Measurements from ENCODE around the gene RABL6.
"Not testable (repeated sequence)": the region's sequence is repeated elsewhere in the genome, so short reads cannot be mapped to it uniquely, and the experiment has no call there.

RABL6 gene

DNA sequence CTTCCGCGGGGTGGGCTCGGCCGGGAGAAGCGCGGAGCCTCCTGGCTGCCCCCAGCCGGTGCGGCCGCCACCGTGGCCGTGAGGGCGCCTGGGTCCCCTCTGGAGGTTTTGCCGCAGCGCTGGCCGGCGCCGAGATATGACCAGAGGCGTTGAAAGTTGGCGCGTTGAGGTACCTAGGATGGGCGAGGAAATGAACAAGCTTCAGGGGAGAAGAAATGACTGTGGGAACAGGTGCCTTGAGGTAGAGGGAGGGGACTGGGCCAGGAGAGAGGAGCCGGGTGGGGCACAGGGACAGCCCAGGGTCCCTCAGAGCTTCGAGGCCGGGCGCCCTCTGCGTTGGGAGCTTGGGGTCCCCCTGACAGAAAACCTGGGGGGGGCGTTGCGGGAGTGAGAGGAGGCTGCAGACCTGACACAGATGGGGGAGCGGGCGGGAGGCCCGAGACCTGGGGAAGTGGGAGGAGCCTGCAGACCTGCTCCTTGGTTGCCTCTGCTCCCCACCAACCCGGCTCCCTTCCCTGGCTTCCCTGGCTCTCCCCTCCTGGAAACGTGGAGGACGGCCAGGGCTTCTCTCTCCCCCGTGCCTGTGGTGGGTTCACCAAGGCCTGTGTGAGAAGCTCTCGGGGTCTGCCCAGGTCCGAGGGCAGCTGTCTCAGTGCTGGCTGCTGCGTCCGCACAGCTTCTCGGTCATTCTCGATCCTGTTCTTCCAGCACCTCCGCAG lies 14.2 kb downstream of the RABL6 start:
- DNase-seq: no peak

DNA sequence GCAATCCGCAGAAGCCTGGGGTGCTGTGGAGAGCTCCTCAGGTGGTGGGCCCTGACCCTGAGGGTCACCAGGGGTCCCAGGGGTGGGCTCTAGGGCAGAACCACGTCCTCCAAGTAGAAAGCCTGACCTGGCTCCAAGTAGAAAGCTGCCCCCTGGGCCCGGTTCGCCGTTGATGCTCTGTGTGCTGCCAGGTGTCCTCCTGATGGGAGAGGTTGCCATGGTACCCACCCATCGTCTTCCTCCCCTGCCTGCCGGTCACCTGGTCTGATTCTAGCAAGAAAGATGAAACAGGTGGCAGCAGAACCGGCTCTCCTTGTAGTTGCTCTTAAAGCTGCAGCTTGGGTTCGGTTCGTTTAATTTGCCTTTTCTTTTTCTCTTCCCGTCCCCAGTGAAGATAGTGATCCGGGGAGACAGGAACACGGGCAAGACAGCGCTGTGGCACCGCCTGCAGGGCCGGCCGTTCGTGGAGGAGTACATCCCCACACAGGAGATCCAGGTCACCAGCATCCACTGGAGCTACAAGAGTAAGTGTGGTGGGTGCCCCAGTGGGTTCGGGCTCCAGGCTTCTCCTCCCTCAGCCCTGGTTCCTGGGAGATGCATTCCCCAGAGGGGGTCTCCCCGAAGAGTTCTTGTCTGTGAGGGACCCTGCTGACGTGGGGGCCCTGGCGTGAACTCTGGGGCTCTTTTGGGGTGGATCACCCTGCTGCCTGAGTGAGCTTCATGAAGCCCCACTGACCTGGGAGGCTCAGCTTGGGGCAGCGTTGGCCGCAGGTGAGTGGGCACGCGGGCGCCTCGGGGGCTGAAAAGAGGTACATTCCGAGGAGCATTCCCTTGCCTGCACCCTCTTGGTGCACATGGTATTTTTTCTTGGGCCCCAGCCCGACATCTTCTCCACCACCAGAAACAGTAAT lies 15.6 kb downstream of the RABL6 start:
- DNase-seq: no peak

DNA sequence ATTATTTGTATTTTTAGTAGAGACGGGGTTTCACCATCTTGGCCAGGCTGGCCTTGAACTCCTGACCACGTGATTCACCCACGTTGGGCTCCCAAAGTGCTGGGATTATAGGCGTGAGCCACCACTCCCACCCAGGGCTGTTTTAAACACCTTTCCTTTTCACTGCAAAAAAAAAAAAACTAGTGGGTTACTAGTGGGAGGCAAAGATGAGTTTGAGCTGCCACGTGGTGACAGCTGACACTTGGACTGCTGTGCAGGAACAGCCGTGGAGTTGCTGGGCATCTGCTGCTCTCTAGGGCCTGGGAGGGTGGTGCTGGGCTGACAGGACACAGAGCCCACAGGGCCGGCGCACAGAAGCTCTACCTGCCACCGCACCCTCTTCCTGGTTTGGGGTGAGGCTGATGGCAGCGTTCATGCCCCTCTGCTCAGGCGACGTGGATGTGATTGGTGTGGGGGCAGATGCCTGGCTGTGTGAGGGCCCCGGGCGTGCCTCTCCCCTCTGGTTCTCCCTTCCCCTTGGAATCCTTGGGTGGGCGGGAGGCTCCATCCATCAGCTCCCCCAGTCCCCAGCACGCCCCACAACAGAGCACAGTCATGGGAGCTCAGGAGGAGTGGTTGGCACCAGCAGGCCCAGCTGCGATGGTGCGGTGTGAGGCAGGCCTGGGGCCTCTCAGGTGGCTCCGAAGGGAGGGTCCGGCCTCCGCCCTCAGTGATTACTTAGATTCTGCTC lies 16.9 kb downstream of the RABL6 start:
- no peak for DNase-seq

DNA sequence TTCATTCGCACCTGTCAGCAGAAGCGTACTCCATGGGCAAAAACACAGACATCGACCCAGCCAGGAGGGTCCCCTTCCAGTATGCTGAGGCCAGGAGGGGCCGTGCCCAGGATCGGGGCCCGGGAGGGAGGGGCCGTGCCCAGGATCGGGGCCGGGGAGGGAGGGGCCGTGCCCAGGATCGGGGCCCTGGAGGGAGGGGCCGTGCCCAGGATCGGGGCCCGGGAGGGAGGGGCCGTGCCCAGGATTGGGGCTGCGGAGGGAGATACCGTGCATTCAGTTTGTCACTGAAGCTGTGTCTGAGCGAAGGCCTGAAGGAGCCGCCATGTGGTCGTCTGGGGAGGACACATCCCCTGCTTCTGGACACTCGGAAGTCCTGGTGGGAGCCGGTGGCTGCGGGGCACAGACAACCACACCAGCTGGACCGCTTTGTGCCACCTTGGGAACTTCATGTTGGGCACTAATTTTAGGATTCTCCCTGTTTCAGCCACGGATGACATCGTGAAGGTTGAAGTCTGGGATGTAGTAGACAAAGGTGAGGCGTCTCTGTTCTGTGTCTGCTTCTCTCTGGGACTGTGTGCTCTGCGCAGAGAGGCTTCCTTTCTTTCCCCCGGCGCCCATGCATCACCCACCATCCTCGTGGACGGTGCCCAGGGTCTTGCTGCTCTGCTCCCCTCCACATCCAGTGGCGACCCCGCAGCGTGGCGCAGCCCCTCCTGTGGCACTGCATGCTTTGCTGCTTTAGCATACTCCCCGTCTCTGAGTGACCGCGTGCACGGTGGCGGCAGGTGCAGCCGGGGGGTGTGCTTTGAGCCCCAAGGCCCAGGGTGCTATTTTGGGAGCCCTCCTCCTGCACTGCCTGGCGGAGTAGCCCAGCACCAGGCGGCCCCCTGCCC lies 17.8 kb downstream of the RABL6 start:
- DNase-seq: no peak

DNA sequence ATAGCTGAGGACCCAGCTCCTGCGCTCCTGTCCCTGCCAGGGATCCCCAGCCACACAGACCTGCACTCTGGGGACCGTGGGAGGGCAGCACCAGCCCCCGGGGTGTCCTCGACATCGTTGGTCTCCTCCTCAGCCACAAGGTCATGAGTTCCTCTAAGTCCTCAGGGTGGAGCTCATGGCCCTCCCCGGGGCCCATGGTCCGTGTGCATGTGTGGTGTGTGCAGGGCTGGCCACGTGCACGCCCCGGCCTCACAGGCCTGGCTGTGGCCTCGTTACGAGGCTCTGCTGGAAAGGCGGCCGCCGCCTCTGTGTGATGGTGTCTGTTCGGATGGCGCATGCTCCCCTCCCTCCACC lies 18.4 kb downstream of the RABL6 start:
- DNase-seq: no peak

DNA sequence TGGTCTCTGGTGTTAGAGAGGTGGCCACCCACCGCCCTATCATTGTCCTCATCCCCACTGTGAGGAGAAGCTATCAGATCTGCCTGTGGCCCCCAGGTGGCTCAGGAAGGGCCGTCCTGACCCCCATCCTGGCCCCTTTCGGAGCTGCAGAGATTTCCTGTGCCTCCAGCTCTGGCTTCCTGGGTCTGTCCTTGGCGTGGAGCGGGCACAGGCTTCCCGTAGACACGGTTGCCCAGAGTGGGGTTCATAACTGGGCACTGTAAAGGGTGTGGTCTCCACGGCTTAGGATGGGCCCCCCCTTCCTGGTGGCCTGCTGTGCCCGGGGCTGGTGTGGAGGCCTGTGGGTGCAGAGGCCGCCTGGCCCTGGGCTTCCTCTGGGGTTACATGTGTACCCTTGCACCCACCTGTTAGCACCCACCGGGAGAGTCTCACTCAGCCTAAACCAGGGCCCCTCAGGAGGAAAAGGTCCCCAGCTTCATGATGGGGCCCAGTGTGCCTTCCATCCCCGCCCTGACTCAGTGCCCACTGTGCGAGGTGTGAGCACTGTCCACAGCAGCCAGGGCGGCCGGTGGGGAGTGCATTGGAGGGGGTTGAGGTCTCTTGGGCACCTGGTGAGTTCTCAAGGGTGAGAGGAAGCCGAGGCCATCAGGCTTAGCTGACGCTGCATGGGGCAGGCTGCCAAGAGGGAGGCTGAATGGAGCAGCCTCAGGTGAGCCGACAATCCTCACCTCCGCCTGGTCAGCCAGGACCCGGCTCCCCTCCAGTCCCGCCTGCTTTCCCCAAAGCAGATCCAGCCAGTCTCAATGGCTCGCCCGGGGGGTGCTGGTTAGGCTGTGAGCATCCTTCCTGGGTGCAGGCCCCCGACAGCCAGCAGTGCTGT lies 19.2 kb downstream of the RABL6 start:
- no peak for DNase-seq

DNA sequence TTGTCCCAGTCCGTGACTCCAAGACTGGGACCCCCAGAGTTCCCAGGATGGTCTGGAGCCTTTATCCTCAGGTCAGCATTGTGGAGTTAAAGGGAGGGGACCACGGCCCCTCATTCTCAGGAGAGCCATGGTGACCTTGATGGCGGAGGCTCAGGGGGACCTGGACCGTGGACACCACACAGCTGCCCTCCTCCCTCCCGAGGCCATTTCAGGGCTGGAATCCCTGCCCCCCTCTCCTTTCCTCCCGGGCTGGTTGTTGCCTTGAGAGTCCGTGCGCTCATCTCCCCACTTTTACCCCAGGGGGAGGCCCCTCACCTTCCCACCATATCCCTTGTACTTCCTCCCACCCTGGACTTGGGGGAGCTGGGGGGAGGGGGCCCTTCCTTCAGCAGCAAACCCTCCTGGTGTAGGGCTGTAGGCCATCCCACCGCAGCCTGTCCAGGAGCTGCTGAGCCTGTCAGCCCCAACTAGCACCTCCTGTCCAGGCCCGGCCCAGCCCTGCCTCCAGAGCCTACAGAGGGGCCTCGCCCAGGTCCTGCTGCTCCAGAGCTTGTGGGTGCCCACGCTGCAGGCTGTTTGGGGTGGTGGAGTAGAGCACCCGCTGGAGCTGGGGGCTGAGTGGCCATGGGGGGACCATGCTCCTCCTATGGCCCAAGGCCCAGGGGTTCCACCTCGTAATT lies 20.2 kb downstream of the RABL6 start:
- DNase-seq: no peak

DNA sequence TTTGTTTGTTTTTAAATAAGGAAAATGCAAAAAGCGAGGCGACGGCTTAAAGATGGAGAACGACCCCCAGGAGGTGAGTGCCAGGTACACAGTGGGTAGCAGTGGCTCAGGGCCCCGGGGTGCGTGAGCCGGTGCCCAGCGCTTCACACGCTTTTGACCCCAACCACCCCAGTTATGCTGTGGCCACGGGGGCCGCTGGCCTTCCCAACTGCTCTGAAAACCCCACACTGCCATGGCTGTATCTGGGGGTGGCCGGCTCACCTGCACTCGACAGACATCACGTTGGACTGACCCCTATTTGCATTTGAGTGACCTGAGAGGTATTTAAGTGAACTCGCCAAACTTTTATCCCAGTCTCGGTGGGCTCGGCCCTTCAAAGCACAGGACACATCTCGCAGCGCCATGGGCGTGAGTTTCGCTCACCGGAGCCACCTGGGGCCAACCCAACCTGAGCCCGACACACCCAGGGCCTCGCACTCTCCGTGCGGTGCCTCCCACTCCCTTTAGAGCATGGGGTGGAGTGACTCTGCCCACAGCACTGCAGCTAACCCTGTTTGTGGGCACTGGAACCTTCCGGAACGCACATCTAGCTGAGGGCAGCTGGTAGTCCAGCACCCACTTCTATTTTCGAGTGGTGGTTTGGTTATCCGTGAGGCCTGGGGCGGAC lies 20.9 kb downstream of the RABL6 start:
- DNase-seq: no peak

DNA sequence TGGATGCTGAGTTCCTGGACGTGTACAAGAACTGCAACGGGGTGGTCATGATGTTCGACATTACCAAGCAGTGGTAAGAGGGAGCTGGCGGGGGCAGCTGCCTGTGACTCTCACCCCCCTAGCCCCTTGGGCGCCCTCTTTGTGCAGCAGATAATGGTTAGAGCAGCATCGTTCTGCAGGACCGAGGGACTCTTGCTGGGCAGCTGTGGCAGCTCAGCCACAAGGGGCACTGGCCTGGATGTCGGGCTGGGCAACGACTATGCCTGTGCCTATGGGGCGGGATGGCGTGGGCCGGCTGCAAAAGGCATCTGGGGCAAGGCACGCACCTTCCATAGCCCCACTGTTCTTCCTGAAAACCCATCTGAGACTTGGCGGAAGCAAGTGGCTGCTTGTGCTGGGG lies 21.7 kb downstream of the RABL6 start:
- no peak for DNase-seq

DNA sequence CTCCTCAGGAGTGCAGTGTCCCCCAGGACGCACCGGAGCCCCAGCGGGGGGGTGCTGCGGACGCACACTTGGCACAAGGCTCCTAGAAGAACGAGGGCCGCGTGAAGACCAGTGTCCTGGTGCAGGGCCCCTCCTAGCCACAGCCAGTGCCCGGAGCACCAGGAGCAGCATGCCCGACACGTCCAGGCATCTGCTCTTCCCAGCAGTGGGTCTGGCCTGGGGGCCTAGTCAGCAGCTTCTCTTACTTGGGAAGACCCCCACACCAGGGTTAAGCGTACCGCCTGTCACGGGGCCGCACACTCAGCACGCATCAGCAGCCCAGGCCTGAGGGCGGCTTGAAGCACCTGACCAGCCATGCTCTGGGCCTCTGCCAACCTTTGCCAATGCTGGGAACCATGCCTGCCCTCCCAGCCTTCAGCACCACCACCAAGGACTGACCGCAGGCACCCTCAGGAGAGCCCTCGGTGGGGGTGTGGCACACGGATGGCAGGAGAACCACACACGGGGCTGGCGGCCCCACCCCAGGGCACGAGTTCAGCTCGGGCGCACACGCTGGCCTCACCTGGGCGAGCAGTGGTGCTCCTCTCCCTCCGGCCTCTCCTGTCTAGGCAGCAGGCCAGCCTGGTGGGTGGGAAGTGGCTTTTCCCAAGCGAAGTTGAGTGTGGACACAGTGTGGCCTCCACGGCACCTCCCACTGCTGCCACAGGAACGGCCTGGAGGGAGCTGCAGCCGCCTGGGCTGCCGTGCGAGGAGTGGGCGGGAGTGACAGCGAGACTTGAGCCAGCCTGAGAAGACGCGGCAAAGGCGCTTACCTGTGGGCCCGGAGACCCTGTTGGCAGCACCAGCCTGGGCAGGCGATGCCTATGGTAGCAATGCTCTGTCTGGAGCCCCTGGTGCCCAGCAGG lies 22.5 kb downstream of the RABL6 start:
- no peak for DNase-seq

DNA sequence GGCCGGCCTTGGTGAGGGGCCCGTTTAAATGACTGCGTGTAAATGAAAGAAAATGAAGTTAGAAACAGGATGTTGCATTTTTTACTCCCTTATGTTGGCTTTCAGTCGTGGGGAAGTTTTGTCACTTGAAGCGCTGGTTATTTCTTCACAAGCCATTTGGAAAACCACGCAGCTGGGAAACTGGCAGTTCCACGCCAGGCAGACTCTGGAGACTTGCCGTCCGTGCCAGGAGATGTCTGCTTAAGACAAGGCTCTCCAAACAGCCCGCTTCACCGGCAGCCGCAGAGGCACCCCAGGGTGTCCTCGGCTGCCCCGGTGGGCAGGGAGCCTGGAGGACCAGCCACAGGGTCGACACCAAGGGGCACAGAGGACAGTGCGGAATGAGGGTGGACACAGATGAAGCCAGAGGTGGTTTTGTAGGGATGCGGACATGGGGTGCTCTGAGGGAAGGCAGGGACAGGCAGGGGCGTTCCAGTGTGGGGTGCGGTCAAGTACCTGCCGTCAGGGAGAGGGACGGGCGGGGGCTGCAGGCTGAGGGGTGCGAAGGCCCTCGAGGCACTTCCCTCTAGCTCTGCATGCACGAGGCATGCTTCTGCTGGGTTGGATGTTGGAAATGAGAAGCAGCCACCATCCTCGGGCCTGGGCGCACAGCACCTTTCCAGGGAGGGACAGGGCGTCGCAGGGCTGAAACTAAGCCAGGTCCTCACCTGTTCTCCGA lies 23.4 kb downstream of the RABL6 start:
- DNase-seq: no peak

DNA sequence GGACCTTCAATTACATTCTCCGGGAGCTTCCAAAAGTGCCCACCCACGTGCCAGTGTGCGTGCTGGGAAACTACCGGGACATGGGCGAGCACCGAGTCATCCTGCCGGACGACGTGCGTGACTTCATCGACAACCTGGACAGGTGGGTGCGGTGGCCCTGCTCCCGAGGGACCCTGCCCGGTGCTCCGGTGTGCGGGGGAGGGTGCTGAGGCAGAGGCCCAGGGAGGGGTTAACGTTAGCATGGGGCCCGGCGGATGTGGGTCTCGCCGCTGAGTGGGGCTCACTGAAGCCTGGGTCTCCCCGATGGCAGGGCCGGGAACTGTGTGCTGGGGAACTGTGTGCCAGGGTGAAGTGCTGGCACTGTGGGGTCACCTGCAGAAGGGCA lies 24.0 kb downstream of the RABL6 start:
- DNase-seq: no peak

DNA sequence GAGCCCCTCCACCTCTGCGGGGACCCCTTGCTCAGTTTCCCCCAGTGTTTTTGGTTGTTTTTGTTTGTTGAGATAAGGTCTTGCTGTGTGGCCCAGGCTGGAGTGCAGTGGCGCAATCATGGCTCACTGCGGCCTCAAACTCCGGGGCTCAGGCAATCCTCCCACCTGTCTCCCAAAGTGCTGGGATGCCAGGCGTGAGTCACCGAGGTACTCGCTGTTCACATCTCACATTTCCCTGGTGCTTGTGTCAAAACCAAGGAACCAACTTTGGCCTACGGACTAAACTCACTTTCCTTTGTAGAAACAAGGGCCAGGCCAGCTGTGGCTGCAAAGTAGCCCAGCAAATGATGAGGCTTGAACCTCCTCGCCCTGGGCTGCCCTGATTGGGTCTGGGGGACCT lies 24.8 kb downstream of the RABL6 start:
- no peak for DNase-seq

DNA sequence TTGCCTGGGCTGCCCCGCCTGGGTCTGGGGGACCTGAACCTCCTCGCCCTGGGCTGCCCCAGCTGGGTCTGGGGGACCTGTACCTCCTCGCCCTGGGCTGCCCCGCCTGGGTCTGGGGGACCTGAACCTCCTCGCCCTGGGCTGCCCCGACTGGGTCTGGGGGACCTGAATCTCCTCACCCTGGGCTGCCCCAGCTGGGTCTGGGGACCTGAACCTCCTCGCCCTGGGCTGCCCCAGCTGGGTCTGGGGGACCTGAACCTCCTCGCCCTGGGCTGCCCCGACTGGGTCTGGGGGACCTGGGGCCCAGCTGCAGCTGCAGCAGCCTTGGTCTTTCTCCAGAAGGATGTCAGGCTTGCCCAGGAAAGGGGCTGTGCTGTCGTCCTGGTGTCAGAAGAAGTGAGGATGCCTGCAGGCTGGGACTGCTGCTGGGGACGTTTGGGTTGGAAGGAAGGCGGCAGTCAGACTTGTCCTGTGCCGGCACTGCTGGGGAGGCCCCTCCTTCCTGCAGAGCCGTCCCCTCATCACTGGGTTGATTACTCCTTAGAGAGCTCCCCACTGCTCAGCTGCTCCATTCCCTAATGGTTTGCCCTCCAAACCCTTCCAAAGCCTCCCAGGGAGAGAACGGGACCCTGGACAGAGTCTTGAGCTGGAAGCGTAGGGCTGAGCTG lies 25.8 kb downstream of the RABL6 start:
- not testable (repeated sequence) for DNase-seq

DNA sequence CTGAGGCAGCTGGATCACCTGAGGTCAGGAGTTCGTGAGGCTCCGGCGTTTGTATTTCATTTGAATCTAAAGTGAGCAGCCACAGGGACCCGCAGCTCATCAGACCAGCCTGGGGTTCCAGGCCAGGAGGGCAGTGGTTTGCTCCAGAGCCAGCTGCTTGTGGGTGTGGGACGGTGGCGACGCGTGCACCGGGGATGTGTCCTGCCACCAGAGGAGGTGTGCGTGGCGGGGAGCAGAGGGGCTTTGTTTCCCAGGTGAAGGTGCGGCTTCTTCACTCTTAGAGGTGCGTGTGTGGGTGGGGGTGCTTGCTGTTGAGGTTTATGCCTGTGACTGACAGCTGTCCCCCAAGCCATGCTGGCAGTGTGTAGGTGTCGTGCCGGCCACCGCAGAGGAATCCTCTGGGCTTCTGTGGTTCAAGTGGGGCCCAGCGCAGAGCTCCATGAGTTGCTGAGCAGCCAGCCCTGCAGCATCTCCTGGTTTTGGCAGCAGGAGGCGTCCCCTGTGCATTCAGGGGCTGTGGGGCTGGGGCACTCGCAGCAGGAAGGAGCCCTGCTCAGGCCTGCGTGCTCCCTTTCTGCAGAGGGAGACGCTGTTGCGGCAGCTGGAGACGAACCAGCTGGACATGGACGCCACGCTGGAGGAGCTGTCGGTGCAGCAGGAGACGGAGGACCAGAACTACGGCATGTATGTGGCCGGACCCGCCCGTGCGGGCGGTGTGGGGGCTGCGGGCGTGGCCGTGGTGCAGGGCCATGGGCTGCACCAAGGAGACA lies 27.6 kb downstream of the RABL6 start:
- DNase-seq: no peak

DNA sequence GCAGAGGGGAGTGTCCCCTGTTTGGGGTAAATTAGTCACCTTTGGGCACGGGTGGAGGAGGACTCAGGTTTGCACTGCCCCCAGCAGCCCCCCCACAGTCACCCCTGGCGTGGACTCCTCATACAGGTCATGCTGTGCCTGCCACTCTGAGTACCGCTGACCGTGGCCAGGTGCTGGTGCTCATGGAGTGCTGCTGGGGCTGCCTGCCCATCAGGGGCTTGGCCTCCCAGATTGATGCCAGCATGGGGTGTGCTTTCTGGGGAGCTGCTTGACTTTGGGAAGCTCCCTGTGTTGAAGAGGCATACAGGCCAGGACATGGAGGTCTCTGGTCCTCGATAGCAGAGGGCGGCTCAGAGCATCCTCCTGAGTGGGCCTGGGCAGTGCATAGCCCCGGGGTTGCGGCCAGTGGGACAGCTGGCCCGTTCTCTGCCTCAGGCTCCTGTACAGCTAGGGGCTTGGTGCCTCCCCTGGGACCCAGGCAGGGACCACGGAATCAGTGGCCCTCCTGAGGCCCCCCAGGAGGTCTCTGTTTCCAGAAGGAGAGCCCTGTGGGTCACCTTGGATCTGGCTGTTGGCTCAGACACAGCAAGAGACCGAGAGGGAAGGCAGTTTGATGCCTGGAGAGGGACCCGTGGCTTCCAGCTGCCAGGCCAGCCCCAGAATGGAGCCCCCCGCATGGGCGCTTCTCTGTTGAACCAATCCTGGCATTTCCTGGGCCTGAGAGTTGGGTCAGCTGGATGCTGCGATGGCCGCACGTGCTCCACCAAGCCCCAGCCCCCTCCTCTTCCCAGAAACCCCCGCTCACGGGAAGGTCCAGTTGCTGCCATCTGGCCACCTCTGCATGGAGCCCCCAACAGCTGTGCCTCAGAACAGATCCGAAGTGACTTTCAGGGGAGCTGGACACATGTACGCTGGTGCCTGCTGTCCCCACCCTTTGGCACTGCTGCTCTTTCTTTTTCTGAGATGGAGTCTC lies 28.5 kb downstream of the RABL6 start:
- no peak for DNase-seq

Data from CD4-positive, alpha-beta T cell treated with Interleukin-1 beta for 1 hour (primary cell).